Stimulated activated CD8-positive, alpha-beta memory T cell treated with anti-CD3 and anti-CD28 coated beads, Interleukin-7, amount 100 ng/mL, for 1 hour (primary cell): ENCODE data around the gene SLC17A2.

Source experiments
- DNase-seq, 2 donors: peaks; one replicate each; pipeline ENCODE4 v3.0.0-alpha.2; 2020; ENCODE audit warnings: low read depth in 2 of 2

Gene SLC17A2, protein sequence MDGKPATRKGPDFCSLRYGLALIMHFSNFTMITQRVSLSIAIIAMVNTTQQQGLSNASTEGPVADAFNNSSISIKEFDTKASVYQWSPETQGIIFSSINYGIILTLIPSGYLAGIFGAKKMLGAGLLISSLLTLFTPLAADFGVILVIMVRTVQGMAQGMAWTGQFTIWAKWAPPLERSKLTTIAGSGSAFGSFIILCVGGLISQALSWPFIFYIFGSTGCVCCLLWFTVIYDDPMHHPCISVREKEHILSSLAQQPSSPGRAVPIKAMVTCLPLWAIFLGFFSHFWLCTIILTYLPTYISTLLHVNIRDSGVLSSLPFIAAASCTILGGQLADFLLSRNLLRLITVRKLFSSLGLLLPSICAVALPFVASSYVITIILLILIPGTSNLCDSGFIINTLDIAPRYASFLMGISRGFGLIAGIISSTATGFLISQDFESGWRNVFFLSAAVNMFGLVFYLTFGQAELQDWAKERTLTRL

GRCh38 chr6:25930532-25931410 lies at the start of gene SLC17A2:
Gene SLC17A2 (minus strand): TSS chr6:25930691. CDS start chr6:25925796, 4,895 bp downstream.
- DNase-seq = no peak

DNA sequence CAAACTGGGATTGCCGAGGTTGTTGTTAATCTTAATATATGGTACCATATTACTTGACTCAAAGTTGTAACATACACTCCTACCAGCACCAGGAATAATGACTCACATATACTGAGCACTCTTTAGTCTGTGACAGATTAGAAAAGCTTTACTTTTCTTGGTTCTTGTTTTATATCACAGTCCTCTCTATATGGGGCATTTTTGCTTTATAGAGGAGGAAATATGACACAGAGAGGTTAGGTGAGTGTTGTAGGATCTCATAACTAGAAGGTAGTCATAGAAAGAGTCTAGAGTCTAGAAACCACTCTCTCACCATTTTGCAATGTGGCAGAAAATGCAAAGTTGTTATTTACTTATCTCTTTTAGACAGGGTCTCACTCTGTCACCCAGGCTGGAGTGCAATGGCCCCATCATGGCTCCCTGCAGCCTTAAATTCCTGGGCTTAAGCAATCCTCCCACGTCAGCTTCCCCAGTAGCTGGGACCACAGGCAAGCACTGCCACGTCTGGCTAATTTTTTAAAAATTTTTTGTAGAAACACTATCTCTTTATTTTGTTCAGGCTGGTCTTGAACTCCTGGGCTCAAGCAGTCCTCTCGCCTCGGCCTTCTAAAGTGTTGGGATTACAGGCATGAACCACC lies 45.6 kb upstream of the SLC17A2 start:
- DNase-seq = no peak

GRCh38 chr6:25973923-25974555 lies 43.5 kb upstream of the SLC17A2 start:
- DNase-seq = no peak

GRCh38 chr6:25972902-25973301 lies 42.4 kb upstream of the SLC17A2 start:
- DNase-seq = no peak

GRCh38 chr6:25972128-25972527 lies 41.6 kb upstream of the SLC17A2 start:
- no peak for DNase-seq

- no peak for DNase-seq
Measured at GRCh38 chr6:25971187-25971821, 40.8 kb upstream of the SLC17A2 start.

GRCh38 chr6:25968769-25969168 lies 38.3 kb upstream of the SLC17A2 start:
- no peak for DNase-seq

DNA sequence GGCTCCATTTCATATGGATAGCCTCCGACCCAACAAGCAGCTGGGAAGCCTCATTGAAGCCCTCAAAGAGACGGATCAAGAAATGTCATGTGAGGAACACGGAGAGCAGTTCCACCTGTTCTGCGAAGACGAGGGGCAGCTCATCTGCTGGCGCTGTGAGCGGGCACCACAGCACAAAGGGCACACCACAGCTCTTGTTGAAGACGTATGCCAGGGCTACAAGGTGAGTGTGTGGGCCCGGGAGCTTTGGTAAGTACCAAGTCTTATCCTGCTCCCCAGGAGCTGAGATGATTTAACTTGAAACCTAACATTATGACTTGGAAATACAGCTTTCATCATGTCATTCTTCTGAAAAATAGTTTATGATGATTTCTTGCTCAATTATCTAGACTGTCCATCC lies 36.2 kb upstream of the SLC17A2 start:
- DNase-seq = no peak

DNA sequence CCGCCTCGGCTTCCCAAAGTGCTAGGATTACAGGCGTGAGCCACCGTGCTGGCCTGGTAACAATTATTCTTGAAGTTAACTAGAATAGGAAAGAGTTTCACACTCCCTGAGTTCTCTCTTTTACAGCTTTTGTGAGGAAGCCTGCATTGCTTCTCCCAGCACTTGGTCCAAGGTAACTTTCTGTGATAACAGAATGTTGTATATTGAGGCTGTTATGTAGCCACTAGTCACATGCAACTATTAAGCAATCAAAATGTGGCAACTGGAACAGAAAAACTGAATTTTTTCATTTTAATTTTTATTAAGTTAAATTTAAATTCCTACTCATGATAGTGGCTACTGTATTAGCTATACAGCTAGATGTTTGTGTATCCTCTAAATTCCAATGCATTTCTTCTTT lies 34.6 kb upstream of the SLC17A2 start:
- DNase-seq = no peak

DNA sequence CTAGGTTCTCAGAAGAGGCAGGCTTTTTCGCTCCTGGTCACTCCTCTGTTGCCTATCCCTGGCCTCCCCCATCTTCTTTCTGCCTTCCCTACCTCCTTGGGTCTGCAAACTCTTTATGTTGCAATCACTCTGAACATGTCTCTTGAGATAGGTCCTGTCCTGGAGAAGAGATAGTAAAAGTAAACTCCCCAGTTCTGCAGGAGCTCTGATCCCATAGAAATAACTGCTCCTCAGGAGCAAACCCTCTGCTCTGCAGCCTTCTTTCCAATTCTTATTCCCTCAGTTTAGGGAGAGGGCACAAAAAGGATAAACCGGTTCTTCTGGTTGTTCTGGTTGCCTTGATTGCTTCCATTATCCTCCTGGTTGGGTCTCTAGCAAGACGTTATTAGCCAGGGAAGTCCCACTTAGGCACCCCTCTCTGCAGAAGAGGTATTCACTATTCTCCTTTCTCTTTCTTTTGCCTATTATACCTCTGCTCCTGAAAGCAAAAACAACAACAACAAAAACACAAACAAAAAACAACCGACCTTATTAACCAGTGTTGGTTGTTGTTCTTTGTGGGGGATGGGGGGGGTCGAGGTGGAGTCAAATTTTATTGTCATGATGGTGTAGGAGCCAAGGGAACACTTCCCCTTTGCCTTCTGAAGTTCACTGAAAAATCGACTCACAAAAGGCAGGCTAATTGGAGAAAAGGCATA lies 33.1 kb upstream of the SLC17A2 start:
- no peak for DNase-seq

- peak; percentile 38 to 54 for DNase-seq
Measured at GRCh38 chr6:25962149-25963127, 31.9 kb upstream of the SLC17A2 start, which contains the start of gene TRIM38. Gene TRIM38 (plus strand): TSS chr6:25962802. CDS start chr6:25966523, 3,721 bp downstream.

GRCh38 chr6:25961619-25962148 lies 31.2 kb upstream of the SLC17A2 start:
- DNase-seq = no peak

DNA sequence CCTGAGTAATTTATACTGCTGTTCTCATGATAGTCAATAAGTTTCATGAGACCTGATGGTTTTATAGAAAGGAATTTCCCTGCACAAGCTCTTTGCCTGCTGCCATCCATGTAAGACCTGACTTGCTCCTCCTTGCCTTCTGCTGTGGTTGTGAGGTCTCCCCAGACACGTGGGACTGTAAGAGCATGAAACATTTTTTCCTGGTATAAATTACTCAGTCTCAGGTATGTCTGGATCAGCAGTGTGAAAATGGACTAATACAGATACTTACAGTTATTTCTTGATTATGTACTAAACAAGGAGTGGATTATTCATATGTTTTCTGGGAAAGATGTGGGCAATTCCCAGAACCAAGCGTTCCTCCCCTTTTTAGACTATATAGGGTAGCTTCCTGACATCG lies 30.2 kb upstream of the SLC17A2 start:
- no peak for DNase-seq

- no peak for DNase-seq
Measured at GRCh38 chr6:25959890-25960536, 29.5 kb upstream of the SLC17A2 start.

GRCh38 chr6:25958700-25959162 lies 28.2 kb upstream of the SLC17A2 start:
- no peak for DNase-seq

GRCh38 chr6:25956226-25956625 lies 25.7 kb upstream of the SLC17A2 start:
- no peak for DNase-seq

DNA sequence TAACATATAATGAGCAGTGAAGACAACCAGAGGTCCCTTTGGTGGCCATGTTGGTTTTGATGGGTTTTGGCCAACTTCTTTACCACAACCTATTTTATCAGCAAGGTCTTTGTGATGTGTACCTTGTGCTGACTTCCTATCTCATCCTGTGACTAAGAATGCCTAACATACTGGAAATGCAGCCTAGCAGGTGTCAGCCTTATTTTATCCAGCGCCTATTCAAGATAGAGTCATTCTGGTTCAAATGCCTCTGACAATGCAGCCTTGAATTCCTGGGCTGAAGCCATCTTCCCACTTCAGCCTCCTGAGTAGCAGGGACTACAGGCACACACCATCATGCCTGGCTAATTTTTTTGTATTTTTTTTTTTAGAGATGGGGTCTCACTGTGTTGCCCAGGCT lies 24.3 kb upstream of the SLC17A2 start:
- DNase-seq = no peak

DNA sequence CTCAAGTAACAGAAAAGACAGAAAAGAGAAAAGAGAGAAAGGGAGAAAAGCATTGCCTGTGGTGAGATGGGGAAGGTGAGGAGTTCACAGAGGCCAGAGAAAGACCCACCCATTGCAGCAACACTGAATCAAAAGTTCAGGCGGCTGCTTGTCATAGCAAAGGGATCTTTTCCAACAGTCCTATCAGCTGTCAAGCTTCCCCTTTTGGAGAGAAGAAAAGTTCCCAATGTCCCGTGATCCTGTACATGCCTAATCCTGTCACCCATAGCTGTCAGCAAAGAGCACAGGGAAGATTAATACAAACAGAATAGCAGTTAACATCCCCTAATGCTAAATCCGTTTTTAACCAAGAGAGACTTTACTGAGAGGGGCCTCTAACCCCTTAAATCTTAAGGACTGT lies 23.2 kb upstream of the SLC17A2 start:
- no peak for DNase-seq
